Middle frontal gyrus (tissue), 1 donor: ENCODE measurements around the gene METTL26.

Experiments
- DNase-seq: peaks from one replicate; pipeline ENCODE4 v3.0.0-alpha.2; 2015; ENCODE audit warnings: low spot score; ENCODE audit errors: extremely low spot score

Gene METTL26

DNA sequence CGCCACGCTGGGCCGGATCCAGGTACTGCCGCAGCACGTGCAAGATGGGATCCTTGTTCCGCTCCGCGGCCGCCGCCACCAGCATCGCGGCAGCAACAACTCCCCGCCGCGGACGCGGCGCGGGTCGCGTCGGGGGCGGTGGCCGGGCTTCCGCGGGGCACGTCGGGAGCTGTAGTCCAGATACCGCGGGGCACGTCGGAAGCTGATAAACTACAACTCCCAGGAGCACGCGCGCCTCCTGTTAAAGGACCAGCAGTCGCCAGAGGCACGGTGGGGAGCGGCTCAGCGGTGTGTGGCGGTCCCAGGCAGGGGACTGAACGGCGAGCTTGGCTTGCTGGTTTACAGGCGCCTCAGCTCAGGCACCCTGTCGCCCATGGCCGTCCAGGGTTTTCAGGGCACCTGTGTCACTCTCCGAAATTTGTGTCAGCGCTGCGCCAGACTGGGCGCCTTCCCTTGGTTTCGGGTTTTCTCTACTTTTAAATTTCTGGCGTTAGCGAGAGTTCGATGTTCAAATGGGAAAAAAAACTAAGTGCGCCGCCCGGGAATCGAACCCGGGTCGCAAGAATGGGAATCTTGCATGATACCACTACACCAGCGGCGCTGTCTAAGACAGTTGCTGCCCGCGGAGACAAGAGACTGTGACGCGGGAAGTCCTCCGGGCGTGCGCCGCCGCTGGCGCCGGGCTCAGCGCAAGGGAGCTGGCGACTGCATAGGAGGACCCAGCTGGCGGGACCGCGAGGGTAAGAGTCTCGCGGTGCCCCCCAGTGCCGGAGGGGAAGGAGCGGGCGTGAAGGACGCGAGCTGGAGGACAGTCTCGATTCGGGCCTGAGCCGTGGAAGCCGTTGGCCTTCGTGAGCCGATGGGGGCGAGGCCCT is at the start of gene METTL26:
Gene METTL26 (minus strand): TSS at position 100 of the 875 bp plus-strand sequence. CDS start 15 bp downstream, at position 85.
- peak; percentile 91 for DNase-seq

DNA sequence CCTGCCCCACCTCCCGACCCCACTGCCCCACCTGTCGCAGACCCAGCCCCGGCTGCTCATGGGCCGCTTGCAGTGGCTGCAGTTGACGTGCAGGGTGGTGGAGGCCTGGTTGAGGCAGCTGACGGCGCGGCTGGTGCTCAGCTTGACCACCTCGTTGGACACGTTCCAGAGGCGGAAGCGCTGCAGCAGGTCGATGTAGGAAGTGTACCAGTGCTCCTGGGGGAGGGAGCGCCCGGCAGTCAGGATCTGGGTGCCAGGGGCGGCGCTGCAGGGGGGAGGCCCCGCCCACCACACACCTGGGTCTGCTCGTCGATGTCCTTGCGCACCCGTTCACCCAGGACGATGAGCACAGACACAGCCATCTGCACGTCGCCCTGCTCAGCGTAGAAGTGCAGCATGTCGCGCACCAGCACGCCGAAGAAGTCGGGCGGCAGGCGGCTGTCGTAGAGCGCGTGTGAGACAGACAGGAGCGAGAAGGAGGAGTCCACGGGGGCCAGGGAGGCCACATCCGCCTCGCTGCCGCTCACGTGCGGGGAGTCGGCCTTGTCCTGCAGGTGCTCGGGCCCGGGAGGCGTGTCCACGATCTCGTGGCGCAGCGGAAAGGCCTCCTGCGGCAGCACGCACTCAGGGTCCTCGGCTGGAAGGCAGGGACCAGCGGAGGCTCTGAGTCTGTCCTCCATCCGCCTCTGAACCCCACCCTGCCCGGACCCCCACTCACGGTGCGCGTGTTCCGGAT is 49.0 kb upstream of the METTL26 start:
- DNase-seq: no peak

DNA sequence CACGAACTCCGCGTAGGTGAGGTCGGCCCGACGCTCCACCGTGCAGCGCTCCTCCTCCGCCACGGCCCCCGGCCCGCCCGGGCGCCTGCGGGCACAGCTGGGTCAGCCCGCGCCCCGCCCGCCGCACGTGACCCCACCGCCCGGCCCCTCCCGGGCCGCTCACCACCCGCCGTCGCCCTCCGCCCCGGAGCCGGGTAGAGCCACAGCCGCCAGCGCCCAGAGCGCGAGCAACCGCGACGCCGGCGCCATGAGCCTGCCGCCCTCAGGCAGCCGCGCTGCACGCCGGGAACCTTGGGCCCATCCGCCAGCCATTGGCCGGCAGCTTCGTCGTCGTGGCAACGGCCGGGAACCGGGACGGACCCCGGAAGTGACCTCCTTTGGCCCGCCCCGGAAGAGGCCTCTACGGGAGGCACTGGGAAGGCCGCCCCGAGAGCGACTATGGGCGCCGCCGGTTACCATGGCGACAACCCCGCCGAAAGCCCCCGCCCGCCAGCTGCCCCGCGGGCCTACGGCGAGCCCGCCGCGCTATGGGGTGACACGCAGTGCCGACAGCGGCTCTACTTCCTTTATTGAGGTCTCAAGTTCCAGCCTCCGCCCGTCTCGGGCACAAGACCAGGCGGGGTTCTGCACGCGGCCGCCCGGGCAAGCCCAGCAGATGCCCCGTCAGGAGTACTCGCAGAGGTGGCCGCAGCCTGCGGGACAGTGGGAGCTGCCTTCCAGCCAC is 48.1 kb upstream of the METTL26 start, which contains the start of gene JMJD8:
Gene JMJD8 (minus strand): TSS at position 264 of the 724 bp plus-strand sequence. CDS start 15 bp downstream, at position 249.
- peak; percentile 93 for DNase-seq

DNA sequence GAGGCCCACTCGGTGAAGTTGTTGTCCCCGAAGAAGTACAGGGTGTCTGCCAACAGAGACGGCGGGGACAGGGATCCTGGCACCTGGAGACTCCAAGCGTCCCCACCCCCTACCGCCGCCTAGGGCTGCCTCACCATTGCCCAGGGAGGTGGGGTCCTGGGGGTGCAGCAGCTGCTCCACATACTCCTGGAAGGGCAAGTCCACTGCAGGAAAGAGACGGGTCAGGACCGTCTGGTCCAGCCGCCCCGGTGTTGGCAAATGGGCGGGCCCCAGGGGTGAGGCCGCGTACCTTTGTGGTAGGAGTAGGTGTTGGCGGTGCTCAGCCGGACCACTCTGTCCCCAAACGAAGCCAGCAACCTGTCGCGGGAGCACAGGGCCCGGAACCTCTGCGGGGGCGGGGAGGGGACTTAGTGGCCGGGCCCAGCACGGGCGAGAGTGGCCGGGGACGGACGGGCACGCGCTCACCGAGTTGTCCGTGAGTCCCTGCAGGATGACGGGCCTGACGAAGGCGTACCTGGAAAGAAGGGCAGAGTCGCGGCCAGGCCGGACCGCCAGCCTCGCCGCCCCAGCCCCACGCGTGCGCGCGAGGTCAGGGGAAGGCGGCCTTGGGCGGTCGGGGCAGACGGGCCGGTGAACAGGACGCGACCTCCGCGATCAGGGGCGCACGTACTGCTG is 47.4 kb upstream of the METTL26 start:
- no peak for DNase-seq

DNA sequence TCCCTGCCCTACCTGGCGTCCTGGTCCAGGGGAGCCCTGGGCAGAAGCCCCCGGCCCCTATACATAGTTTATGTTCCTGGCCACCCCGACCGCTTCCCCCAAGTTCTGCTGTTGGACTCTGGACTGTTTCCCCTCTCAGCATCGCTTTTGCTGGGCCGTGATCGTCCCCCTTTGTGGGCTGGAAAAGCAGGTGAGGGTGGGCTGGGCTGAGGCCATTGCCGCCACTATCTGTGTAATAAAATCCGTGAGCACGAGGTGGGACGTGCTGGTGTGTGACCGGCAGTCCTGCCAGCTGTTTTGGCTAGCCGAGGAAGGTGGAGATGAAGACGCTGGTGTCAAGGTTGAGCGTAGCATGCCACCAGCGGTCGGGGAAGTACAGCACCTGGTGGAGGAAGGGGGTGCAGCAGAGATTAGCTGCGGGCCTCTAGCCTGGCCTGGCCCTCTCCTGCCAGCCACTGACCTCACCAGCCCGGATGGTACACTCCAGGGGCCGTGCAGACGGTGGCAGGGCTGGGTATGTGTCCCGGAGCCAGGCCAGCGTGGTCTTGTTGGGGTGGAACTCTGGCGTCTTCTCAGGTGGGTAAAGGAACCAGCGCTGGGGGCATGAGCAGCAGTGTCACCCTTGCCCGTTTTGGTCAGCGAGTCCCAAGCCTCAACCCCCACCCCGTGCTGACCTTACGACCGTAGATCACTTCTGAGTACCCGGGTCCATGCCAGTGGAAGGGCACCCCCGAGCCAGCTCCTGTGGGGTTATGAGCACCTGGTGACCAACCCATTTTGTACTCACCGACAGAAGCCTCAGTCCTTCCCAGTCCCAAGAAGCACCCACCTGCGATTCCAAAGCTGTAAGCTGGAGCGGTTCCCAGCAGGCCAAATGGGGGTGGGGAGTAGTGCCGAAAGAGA is 46.6 kb upstream of the METTL26 start:
- no peak for DNase-seq

DNA sequence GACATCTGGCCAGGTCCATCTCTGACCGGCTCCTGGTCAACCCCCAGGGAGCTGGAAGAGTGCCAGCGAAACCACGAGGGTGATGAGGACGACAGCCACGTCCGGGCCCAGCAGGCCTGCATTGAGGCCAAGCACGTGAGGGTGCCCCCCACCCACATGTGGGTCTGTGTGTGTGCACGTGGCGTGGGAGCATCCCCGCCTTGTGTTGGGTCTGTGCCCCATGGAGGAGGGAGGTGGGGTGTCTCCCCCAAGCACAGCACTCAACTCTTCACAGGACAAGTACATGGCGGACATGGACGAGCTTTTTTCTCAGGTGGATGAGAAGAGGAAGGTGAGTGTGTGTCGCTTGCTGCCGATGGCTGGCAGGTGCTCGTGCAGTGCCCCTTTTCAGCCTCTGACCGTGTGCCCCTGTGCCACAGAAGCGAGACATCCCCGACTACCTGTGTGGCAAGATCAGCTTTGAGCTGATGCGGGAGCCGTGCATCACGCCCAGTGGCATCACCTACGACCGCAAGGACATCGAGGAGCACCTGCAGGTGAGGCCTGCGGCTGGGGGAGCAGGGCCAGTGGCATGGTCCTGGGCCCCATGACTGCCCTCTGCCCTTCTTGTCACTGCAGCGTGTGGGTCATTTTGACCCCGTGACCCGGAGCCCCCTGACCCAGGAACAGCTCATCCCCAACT is 45.8 kb upstream of the METTL26 start:
- no peak for DNase-seq

DNA sequence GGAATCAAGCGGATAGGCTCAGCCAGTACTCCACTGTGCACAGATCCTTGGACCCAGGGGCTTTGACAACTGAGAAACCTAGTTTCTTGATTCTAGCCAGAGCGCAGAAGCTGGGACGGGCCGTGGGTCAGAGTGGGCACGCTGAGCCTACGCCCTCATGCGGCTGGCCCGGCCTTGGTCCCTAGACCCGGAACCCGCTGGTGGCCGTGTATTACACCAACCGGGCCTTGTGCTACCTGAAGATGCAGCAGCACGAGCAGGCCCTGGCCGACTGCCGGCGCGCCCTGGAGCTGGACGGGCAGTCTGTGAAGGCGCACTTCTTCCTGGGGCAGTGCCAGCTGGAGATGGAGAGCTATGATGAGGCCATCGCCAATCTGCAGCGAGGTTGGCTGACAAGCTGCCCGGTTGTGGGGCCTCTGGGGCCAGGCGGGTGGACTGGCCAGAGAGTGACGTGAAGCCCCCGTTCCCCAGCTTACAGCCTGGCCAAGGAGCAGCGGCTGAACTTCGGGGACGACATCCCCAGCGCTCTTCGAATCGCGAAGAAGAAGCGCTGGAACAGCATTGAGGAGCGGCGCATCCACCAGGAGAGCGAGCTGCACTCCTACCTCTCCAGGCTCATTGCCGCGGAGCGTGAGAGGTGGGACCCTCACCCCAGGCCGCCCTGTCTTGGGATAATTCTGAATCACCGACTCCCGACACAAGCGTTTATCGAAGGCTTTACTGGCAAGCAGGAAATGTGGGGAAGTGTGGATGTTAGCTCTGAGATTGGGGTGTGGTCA is 45.1 kb upstream of the METTL26 start:
- DNase-seq: no peak

DNA sequence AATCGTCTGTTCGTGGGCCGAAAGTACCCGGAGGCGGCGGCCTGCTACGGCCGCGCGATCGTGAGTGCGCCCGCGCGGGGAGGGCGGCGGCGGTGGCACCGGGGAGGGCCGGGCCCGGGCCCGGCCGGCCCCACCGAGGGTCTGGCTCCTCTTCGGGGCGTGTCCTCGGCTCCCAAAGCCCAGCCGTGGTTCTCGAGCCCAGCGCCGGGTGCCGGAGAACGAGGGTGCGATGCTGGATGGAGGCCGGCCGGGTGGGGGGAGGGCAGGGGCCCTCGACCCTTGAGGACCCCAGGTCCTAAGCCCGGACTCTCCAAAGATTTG is 44.5 kb upstream of the METTL26 start:
- no peak for DNase-seq

DNA sequence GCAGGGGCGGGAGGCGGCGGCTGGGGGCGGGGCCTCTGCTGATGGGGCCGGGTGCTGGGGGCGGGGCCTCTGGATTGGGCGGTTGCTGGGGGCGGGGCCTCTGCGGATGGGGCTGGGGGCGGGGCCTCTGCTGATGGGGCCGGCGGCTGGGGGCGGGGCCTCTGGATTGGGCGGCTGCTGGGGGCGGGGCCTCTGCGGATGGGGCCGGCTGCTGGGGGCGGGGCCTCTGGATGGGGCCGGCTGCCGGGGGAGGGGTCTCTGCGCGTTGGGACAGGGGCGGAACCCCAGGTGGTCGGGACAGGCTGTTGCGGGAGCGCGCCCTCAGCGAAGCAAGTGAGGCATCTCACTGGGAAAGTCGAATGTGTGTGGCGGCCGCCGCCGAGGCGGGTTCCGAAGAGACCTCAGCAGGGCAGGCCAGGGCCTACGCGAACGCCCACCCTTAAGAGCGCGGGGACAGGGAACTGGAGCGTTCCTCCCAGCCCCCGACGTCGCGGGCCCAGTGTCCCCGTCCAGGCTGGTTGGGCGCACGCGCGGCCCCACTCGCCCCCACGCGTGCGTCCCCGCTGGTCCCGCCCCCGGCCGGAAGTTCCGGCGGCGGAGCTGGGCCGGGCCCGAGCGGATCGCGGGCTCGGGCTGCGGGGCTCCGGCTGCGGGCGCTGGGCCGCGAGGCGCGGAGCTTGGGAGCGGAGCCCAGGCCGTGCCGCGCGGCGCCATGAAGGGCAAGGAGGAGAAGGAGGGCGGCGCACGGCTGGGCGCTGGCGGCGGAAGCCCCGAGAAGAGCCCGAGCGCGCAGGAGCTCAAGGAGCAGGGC is 43.9 kb upstream of the METTL26 start, which contains the start of gene STUB1:
Gene STUB1 (plus strand): TSS at position 597 of the 811 bp plus-strand sequence. CDS start 116 bp downstream, at position 713.
- peak; percentile 81 for DNase-seq

DNA sequence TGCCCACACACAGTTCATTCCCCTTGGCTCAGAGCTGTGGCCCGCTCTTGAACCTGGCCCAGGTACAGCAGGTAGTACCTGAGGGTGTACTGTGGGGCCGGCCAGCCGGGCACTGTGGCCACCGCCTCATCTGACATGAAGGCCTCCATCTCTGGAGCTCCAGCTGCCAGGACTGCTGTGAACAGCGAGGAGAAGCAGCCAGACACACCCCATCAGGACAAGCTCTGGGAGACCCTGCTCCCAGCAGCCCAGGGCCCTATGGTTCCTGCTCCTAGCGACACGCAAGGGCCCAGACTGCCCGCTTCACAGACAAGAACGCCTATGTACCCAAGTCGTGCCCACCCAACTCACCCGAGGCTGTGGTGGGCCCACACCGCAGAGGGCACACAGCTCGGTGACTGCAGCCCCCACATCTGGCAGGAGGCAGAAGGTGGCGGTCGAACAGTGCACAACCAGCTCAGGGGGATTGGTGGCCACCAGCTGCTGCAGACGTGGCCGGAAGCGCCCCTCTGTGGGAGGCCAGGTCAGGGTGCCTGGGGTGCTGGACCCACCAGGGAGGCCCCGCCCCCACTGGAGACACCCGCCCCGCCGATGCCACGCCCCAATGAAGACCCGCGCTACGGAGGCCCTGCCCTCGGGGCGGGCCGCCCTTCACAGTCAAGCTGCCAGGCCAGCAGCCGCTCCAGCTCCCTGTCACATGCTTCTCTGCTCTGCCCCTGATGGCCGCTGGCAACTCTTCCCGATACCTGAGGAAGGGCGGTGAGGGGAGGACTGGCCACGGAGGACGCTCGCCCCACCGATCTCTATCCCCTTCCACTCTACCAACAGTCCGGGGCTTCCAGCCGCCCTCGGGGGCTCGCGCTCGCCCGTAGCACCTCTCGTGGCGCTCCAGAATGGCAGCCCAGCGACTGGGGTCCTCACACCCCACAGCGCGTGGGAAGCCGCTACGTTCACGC is 43.0 kb upstream of the METTL26 start:
- DNase-seq: no peak

DNA sequence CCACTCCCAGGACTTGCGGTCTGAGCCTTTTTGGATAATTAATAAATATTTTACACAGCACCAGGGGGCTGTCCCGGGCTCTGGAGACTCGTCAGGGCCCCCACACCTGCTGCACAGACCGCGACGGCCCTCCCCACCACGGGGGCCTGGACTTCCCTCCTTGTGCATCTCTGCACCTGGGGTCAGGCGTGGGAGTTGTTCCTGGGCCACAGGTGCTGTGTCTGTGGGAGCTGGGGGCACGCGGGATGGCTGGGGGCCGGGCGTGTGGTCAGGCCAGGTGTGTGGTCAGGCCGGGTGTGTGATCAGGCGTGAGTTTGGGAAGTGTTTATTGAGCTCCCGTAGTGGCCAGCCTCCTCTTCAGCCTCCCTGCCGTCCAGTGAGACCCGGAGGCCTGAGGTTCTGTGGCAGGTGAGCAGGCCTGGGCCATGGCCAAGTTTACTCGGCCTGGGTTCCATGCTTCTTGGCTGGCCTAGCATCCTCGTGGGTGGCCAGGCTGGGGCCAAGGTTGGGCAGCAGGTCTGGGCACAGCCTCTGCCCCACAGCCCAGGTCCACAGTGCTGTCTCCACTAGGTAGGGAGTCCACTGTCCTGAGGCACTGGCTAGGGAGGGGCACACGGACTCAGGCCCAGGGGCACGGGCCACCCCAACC is 42.2 kb upstream of the METTL26 start:
- no peak for DNase-seq

DNA sequence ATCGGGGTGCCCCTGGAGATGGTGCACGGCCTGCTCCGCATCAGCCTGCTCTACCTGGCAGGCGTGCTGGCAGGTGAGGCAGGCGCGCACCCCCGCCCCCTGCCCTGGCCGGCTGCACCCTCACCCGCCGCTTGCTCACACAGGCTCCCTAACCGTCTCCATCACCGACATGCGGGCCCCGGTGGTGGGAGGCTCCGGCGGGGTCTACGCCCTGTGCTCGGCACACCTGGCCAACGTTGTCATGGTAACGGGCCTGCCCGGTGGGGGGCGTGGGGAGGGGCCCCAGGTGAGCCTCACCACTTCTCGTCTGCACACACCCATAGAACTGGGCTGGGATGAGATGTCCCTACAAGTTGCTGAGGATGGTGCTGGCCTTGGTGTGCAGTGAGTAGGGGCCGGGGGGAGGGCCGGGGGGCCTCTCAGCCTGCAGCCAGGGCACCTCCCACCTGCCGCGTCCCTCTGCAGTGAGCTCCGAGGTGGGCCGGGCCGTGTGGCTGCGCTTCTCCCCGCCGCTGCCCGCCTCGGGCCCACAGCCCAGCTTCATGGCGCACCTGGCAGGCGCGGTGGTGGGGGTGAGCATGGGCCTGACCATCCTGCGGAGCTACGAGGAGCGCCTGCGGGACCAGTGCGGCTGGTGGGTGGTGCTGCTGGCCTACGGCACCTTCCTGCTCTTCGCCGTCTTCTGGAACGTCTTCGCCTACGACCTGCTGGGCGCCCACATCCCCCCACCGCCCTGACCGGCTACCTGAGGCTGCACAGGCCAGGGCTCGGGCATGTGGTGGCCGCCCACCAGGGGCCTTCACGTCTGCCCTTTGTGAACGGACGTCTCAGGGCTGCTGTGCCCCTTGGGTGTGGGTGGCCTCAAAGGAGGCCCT is 41.4 kb upstream of the METTL26 start:
- no peak for DNase-seq

DNA sequence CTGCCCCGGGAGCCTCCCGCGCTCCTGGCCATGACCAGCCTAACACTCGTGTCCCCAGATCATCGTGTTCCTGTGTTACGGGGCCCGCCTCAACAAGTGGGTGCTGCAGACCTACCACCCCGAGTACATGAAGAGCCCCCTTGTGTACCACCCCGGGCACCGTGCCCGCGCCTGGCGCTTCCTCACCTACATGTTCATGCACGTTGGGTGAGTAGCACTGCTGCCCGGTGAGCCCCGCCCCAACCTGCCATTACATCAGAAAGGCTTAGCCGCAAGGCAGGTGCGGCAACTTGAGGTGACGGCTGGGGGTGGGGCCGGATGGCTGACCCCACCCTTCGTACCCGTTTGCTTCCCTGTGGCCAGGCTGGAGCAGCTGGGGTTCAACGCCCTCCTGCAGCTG is 40.8 kb upstream of the METTL26 start:
- DNase-seq: no peak

DNA sequence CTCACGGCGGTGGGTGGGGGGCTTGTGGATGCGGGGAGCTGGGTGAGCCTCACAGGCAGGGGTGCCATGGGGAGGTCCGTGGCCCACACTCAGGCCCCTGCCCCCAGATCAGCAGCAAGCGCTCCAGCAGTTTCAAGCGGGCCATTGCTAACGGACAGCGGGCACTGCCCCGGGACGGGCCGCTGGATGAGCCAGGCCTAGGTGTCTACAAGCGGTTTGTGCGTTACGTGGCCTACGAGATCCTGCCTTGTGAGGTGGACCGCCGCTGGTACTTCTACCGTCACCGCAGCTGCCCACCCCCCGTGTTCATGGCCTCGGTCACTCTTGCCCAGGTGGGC is 40.4 kb upstream of the METTL26 start:
- no peak for DNase-seq

DNA sequence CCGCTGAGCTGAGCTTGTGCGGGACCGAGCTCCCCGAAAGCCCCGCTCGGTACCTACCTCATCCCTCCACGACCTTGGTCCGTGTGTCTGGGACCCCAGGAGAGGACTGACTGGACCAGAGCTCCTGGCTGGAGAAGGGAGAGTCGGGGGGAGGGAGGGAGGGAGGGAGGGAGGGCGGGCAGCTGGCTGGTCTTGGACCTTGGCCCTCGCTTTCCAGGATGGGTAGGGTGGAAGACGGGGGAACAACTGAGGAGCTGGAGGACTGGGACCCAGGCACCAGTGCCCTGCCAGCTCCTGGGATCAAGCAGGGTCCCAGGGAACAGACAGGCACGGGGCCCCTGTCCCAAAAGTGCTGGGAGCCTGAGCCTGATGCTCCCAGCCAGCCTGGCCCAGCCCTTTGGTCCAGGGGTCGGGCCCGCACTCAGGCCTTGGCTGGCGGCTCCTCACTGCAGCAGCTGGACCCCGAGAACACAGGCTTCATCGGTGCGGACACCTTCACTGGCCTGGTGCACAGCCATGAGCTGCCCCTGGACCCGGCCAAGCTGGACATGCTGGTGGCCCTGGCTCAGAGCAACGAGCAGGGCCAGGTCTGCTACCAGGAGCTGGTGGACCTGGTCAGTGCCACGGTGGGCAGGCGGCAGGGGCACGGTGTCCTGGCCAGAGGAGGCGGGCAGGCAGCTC is 39.9 kb upstream of the METTL26 start:
- DNase-seq: no peak
